HEK293T (cell line): Measurements from ENCODE around the gene USP49.
A peak's percentile ranks its signal among the peaks of the same experiment; 100 is the strongest.
"Not testable (repeated sequence)": the region's sequence is repeated elsewhere in the genome, so short reads cannot be mapped to it uniquely, and the experiment has no call there.

Experiments used
- CTCF ChIA-PET: fragments of 350-600 bp; formaldehyde crosslinking; extraction: SDS; loops from one replicate; lab custom pipeline; 2021; ENCODE audit warnings: antibody characterized with exemption, inconsistent platforms; lab: Yijun Ruan, JAX
- POLR2A ChIA-PET: fragments of 350-600 bp; formaldehyde crosslinking; extraction: SDS; loops from one replicate; lab custom pipeline; 2020; ENCODE audit warnings: antibody characterized with exemption, inconsistent platforms; lab: Yijun Ruan, JAX
- DNase-seq: peaks from one replicate; pipeline ENCODE4 v3.0.0; 2012; ENCODE audit warnings: mixed read lengths; ENCODE audit errors: extremely low spot score
- BHLHE40 ChIP-seq: fragments of 450-650 bp; IDR thresholded peaks from 2 replicates; pipeline ENCODE4 v1.6.1; 2016; ENCODE audit warnings: mild to moderate bottlenecking, moderate library complexity, borderline replicate concordance
- CTBP1 ChIP-seq: fragments of 450-650 bp; IDR thresholded peaks from 2 replicates; pipeline ENCODE4 v1.6.1; 2016; ENCODE audit warnings: borderline replicate concordance
- ELF4 ChIP-seq: fragments of 450-650 bp; IDR thresholded peaks from 2 replicates; pipeline ENCODE4 v1.6.1; 2017; ENCODE audit warnings: antibody characterized with exemption
- FOXA1 ChIP-seq: fragments of 450-650 bp; IDR thresholded peaks from 2 replicates; pipeline ENCODE4 v1.6.1; 2016; ENCODE audit warnings: mild to moderate bottlenecking
- FOXK2 ChIP-seq: fragments of 450-650 bp; IDR thresholded peaks from 2 replicates; pipeline ENCODE4 v1.6.1; 2016; ENCODE audit warnings: mild to moderate bottlenecking
- FOXM1 ChIP-seq: fragments of 450-650 bp; IDR thresholded peaks from 2 replicates; pipeline ENCODE4 v1.6.1; 2017; ENCODE audit warnings: mild to moderate bottlenecking, borderline replicate concordance
- HDGF ChIP-seq: fragments of 450-650 bp; IDR thresholded peaks from 2 replicates; pipeline ENCODE4 v1.6.1; 2017; ENCODE audit warnings: antibody characterized with exemption, borderline replicate concordance
- L3MBTL2 ChIP-seq: fragments of 450-650 bp; conservative IDR thresholded peaks from 2 replicates; pipeline ENCODE4 v1.6.1; 2016; ENCODE audit warnings: mild to moderate bottlenecking
- LEF1 ChIP-seq: fragments of 450-650 bp; IDR thresholded peaks from 2 replicates; pipeline ENCODE4 v1.6.1; 2017; ENCODE audit warnings: mild to moderate bottlenecking, borderline replicate concordance
- NFRKB ChIP-seq: fragments of 450-650 bp; IDR thresholded peaks from 2 replicates; pipeline ENCODE4 v1.6.1; 2016; ENCODE audit warnings: mild to moderate bottlenecking, moderate library complexity
- PKNOX1 ChIP-seq: fragments of 450-650 bp; IDR thresholded peaks from 2 replicates; pipeline ENCODE4 v1.6.1; 2016
- SP1 ChIP-seq: fragments of 450-650 bp; IDR thresholded peaks from 2 replicates; pipeline ENCODE4 v1.6.1; 2017
- SUZ12 ChIP-seq: fragments of 450-650 bp; IDR thresholded peaks from 2 replicates; pipeline ENCODE4 v1.6.1; 2016; ENCODE audit warnings: mild to moderate bottlenecking
- TARDBP ChIP-seq: fragments of 450-650 bp; IDR thresholded peaks from 2 replicates; pipeline ENCODE4 v1.6.1; 2016
- ZNF384 ChIP-seq: fragments of 450-650 bp; IDR thresholded peaks from 2 replicates; pipeline ENCODE4 v1.6.1; 2016

USP49 gene

GRCh38 chr6:41769376-41769775 lies 125.8 kb downstream of the USP49 start:
- POLR2A ChIA-PET = interaction anchor here (2.6 kb wide), 1 partner anchor 18 kb away, joined by 14 read pairs; the partner anchor contains the start of gene TOMM6
- CTCF ChIA-PET = interaction anchor here (0.6 to 0.7 kb wide), 2 partner anchors 93 to 155 kb away, joined by 3 to 4 read pairs; no protein-coding TSS in a partner anchor

GRCh38 chr6:41768545-41769308 lies 126.4 kb downstream of the USP49 start:
- ChIA-PET POLR2A (interaction anchor here (2.6 kb wide), 1 partner anchor 18 kb away, joined by 14 read pairs; the partner anchor contains the start of gene TOMM6), CTCF (interaction anchor here (0.6 to 1.3 kb wide), 3 partner anchors 63 to 275 kb away, joined by 3 to 6 read pairs (median 3); no protein-coding TSS in a partner anchor)
- no peak for TF ChIP-seq ZNF384
- TF ChIP-seq FOXA1 = no peak
- no peak for TF ChIP-seq FOXK2
- TF ChIP-seq SP1 = no peak
- no peak for TF ChIP-seq SUZ12
- no peak for TF ChIP-seq L3MBTL2
- TF ChIP-seq TARDBP = no peak
- TF ChIP-seq CTBP1 = no peak
- no peak for TF ChIP-seq NFRKB
- DNase-seq = no peak

More at GRCh38 chr6:41769376-41769775, 125.8 kb downstream of the USP49 start:
- no peak for DNase-seq
- TF ChIP-seq L3MBTL2 = no peak
- no peak for TF ChIP-seq ZNF384
- TF ChIP-seq FOXK2 = no peak
- TF ChIP-seq PKNOX1 = no peak
- no peak for TF ChIP-seq SP1
- TF ChIP-seq FOXM1 = no peak
- TF ChIP-seq HDGF = no peak
- no peak for TF ChIP-seq BHLHE40

DNA sequence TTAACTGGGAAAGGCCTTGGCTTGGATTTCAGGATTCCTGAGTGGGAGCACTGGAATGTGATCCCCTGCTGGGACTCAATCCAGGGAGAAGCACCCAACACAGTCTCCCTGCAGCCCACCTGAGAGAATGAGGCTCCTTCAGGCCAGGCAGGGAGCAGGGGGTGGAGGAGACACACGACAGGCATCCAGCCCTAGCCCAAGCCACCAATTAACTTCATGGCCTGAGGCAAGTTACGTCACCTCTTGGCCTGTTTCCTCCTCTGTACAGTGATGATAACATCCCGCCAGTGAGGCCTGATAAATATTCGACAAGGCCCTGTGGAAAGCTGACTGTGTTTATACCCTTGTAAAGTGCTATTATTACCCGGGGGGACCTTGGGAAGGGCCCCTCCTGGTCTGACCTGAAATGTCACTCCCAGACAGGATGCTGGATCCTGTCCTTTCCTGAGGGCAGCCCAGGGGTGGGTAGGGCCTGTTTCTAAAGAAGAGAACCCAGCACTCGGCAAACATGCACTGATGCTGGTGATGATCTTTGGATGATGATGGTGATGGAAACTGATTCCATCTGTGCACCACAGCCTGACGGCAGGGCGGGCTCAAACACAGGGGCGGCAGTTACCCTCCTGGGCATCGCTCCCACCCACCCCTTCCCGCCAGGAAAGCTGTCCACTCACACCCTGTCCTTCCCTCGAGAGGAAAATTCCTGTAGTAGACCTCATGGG lies 127.9 kb downstream of the USP49 start:
- ChIA-PET CTCF (interaction anchor here (0.9 to 1.8 kb wide), 3 partner anchors 8 to 277 kb away, joined by 3 to 6 read pairs (median 6); no protein-coding TSS in a partner anchor), POLR2A (interaction anchor here (1.2 to 2.6 kb wide), 2 partner anchors 20 to 36 kb away, joined by 3 to 14 read pairs; partner anchors contain the start of gene TOMM6)
- DNase-seq = peak; percentile 80
- TF ChIP-seq FOXM1 (peak; percentile 27; the same call in 1 of the 2 replicates), NFRKB (no peak)

- DNase-seq, POLR2A ChIA-PET: not testable (repeated sequence)
- CTCF ChIA-PET = interaction anchor here (0.6 to 1.8 kb wide), 2 partner anchors 10 to 478 kb away, joined by 3 to 6 read pairs; no protein-coding TSS in a partner anchor
These were observed 129.0 kb downstream of the USP49 start for GRCh38 chr6:41766043-41766664.

DNA sequence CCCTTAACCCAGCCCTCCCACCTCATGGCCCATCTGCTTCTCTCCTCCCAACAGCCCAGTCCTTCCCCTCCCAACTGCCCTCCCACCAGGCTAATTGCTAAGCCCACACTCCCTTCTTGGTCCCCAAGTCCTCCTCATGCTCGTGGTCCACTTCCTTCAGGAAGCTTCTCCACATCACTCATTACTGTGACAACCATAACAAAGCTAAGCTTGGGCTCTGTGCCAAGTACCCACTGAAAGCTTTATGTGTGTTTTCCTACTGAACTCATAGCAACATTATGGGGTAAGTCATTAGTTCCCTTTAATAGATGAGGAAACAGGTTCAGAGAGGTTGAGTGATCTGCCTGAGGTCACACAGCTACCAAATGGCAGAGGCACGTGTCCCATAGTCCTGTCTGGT lies 131.7 kb downstream of the USP49 start:
- POLR2A ChIA-PET = no interaction called here
- TF ChIP-seq ZNF384 (no peak), LEF1 (no peak), PKNOX1 (no peak), HDGF (no peak), FOXM1 (no peak), SP1 (no peak)
- DNase-seq = no peak
- CTCF ChIA-PET = no interaction called here

DNA sequence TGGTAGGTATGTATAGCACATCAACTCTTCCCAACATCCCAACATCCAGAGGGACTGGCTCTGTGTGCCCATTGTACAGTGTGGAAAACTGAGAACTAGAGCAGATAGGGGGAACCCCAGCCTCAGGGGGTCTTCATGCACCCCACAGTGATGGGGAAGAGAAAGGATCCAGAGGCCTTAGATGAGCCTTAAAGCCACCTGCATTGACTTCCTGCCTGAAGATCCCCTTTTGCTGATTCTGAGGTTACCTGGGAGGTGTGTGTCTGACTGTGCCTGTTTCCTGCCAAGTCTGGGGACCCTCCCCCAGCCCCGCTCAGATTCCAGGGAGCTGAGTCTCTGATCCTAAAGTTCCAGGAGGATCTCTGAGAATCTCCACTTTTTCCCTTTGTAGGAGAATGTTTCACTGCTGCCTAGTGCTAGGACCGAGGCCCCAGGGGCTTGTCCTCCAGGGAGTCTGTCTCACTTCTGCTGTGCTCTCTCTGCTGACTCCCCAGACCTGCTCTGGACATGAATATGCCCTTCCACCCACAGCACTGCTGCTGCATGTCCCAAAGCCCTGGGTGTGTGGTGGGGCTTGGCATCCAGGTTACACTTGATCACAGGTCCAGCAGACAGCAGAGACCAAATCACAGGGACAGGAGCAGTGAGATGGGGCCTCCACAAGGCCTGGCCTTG lies 135.1 kb downstream of the USP49 start:
- CTCF ChIA-PET = no interaction called here
- no peak for DNase-seq
- POLR2A ChIA-PET = no interaction called here
- no peak for TF ChIP-seq SP1
- TF ChIP-seq SUZ12 = no peak
- TF ChIP-seq LEF1 = no peak
- no peak for TF ChIP-seq FOXA1
- TF ChIP-seq TARDBP = no peak
- no peak for TF ChIP-seq ZNF384
- TF ChIP-seq HDGF = no peak
- TF ChIP-seq NFRKB = no peak
- no peak for TF ChIP-seq L3MBTL2
- no peak for TF ChIP-seq ELF4
- no peak for TF ChIP-seq FOXK2
